GM18505 (cell line): ENCODE results near the gene DLL4.
A peak's percentile ranks its signal among the peaks of the same experiment; 100 is the strongest.

ENCODE experiments used
- ATAC-seq: cut with Tn5 transposase; IDR thresholded peaks from one replicate; pipeline ENCODE4 v1.9.1; 2021; ENCODE audit not compliant: unreplicated experiment
- POLR2A ChIP-seq: IDR thresholded peaks from 4 replicates; pipeline ENCODE4 v1.6.1; 2011; ENCODE audit warnings: borderline replicate concordance; ENCODE audit not compliant: insufficient read depth, insufficient read length; ENCODE audit errors: extremely low read depth

The DLL4 gene

DNA sequence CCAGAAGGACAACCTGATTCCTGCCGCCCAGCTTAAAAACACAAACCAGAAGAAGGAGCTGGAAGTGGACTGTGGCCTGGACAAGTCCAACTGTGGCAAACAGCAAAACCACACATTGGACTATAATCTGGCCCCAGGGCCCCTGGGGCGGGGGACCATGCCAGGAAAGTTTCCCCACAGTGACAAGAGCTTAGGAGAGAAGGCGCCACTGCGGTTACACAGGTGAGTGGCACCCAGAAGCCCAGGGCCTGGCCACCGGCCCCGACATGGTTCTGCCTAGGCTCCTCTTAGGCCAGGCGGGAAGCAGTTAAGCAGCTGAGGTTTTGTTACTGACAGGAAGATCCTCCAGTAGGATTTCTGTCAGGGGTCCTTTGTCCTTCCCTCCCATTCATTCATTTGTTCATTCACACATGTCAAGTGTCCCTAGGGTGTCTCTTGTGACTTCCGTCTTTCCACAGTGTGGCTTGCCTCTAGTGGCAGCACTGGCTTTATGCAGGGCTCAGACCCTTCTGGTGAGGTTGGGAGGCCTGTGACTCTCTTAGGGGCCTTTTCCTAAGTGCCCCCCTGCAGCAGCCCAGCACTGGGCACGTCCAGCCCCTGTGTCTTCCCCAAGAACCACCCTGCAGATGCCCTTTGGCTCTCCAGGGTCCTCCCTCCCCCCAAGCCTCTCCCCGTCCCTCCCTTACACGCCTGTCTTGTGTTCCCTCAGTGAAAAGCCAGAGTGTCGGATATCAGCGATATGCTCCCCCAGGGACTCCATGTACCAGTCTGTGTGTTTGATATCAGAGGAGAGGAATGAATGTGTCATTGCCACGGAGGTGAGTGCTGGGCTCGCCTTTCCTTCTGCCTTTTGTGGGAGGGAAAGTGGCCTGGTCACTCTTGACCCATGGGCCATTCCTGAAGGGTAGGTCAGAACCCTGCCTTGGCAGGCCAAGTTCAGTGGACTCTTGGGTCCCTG, 7.8 kb downstream of the DLL4 start:
- no peak for ATAC-seq
- TF ChIP-seq POLR2A = no peak

DNA sequence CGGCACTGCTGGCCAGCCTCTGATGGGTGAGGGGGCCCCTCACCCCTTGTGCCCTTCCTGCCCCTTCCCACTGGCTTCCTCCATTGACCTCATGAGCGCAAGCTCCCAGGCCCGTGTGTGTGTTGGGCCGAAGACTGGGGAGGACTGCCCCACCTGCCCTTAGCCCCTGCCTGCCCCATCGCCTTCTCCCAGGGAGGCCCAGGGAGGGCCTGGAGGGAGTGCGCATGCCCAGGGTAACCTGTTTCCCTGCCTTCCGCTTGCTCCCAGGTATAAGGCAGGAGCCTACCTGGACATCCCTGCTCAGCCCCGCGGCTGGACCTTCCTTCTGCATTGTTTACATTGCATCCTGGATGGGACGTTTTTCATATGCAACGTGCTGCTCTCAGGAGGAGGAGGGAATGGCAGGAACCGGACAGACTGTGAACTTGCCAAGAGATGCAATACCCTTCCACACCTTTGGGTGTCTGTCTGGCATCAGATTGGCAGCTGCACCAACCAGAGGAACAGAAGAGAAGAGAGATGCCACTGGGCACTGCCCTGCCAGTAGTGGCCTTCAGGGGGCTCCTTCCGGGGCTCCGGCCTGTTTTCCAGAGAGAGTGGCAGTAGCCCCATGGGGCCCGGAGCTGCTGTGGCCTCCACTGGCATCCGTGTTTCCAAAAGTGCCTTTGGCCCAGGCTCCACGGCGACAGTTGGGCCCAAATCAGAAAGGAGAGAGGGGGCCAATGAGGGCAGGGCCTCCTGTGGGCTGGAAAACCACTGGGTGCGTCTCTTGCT, 8.8 kb downstream of the DLL4 start:
- no peak for ATAC-seq
- no peak for TF ChIP-seq POLR2A

GRCh38 chr15:40938536-40938870, 9.4 kb downstream of the DLL4 start:
- TF ChIP-seq POLR2A = no peak
- ATAC-seq = no peak

- ATAC-seq = no peak
- TF ChIP-seq POLR2A = no peak
Observed at GRCh38 chr15:40940296-40940801, 11.2 kb downstream of the DLL4 start.

DNA sequence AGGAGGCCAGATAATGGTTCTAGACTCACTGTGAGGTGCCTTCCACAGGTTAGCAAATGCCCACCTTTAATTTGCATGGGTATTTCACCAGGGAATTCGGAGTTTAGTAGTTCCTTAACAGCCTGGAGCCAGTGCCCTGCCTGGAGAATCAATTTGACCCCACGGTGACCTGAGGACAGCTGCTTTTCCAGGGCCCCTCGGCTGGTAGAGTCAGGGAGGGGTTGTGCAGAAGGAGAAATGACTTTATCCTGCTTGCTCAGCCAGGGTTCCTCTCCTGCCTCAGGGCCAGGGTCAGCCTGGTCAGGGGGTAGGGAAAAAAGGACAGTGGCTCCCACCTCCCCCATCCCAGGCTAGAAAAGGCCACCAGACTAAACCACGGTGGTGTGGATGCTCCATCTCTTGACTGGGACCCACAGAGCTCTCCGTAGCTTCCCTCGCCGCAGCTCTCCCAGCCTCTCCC, 12.0 kb downstream of the DLL4 start:
- no peak for ATAC-seq
- no peak for TF ChIP-seq POLR2A

DNA sequence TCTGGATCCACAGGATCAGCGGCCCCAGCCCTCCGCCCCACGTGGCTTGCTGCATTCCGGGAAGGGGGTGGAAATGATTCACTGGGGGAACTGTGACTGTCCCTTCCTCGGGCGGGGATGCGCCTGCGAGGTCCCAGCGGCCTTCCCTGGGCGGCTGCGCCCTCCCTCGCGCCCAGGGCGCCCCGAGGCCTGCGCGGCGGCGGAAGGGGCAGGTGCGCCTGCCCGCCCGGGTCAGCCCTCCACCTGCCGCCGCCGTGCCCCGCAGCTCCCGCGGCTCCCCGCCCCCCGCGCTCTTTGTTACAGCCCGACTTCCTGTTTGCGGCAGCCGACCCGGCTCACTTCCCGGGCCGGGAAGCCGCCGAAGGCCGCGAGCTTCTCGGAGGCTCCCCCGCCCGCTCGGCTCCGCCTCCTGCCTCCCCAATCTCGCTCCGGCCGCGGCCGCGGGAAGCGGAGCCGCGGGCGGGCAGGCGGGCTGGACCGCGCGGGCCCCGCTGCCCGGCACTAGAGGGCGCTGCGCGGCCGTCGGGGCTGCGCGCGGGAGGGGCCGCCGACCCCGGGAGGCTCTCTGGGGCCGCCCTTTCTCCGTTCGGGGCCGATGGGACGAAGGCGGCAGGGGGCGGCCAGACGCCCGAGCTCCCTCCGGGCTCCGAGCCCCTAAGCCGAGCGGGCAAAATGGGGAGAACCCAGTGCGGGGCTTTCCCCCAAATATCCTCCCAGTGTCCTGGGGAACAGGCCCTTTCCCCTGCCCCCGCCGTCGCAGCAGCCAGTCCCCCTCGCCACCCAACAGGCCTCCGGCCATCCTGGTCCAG, 12.6 kb downstream of the DLL4 start:
- peak; percentile 58 for TF ChIP-seq POLR2A
- peak; percentile 76 for ATAC-seq

GRCh38 chr15:40942337-40942854, 13.3 kb downstream of the DLL4 start:
- TF ChIP-seq POLR2A = no peak
- peak; percentile 11 for ATAC-seq

GRCh38 chr15:40942878-40943277, 13.7 kb downstream of the DLL4 start:
- no peak for TF ChIP-seq POLR2A
- no peak for ATAC-seq

DNA sequence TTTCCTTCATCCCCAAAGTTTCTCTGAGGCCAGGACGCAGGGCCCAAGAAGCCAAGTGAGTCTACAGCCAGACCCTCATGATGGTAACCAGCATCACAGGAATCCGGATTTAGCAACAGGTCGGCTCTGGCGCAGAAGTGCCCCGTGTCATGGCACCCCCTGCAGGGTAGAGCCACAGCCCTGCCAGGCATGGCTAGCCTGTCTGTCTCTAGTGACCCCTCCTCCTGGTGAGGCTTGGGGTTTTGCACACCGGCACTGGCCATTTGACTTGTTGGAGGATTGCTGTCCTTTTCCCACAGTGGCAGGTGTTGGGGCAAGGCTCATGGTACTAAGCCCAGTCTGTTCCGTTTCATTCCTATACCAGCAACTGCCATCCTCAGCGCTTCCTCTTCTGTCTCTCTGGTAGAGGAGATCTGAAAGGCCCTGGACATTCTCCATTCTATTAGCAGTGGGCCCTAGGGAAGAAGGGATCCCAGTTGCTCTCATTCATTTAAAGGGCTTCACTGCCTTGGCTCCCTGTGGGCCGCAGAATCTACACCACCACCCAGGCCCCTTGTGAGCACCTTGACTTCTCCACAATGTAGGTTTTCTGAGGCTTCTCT, 14.7 kb downstream of the DLL4 start:
- ATAC-seq = no peak
- TF ChIP-seq POLR2A = no peak

DNA sequence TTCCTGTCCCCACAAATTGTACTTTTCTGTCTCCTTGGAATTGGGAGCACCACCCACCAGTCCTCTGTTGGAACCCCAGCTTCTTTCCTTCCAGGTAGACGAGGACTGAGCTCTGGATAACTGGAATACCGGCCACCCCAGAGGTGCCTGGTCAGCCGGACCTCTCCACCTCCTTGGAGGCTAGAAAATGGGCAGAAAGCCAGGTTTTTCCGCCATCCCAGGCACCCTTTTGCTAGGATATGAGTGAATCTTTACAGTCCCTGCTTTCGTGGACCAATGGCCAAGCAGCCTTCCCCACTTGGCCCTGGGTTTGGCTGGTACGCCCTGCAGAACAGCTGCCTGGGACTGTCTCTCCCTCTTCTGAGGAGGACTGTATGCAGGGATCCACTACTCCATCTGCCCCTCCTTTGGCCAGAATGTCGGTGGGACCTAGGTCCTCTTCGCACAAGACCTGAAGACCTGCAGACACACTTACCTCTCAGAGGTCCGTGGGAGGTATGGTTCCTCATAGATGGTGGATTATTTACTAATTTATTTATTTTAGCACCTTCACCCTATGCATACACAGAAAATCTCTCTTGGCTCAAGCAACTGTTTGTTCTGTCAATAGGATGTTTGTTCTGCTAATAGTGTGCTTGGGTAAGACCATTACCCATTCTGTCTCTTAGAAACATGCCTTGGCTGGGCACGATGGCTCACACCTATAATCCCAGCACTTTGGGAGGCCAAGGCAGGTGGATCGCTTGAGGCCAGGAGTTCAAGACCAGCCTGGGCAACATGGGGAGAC, 15.6 kb downstream of the DLL4 start:
- no peak for TF ChIP-seq POLR2A
- ATAC-seq = no peak

DNA sequence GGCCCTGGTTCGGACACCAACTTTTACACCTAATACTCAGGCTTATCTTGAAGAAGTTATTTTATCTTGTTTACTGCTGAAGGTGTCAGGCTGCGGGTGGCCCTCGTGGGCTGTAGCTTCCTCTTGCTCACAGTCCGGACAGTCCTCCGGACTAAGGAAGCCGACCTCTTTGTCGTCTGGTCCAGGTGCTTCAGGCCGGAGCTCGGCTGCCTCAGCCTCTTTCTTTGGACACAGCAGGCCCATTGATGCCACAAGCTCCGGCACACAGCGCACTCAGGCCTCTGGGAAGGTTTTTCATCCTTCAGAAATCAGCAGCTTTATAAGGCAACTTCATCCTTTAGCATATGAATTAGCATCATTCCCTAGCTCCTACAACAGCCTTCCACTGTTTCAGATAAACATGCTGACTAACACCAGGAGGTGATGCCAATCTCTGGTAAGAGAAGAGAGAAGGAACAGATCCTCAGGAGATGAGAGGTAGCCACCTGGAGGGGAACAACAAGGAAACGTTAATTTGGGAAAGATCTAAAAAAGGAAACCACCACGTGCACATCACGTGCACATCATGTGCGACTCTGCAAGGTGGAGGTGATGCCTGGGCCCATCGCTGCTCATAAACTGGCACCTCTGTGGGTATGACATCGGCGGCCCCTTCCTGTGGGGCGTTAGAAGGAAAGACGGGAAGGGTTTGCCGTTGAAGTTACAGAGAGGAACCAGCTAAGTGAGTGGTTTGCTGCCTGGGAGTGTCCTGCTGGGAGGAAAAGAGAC, 19.8 kb downstream of the DLL4 start:
- ATAC-seq = no peak
- no peak for TF ChIP-seq POLR2A

DNA sequence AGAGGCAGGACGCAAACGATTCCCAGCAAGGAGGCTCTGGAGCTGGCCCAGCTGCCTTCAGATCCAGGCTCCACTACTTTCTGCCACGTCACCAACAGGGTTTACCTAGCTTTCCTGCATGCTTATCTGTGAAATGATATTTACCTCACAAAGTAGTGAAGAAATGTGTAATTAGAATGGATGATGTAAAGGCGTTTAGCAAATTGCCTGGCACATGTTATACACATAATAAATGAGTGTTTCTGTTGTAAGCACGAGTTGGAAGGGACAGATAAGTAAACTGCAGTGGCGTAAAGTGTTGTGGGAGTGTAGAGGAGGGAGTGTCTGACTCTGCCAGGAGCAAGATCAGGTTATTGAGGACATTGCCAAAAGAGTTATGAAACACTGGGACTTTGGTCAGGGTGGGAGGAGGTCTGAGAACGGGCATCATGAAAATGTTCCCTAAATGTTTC, 20.6 kb downstream of the DLL4 start:
- no peak for ATAC-seq
- TF ChIP-seq POLR2A = no peak

DNA sequence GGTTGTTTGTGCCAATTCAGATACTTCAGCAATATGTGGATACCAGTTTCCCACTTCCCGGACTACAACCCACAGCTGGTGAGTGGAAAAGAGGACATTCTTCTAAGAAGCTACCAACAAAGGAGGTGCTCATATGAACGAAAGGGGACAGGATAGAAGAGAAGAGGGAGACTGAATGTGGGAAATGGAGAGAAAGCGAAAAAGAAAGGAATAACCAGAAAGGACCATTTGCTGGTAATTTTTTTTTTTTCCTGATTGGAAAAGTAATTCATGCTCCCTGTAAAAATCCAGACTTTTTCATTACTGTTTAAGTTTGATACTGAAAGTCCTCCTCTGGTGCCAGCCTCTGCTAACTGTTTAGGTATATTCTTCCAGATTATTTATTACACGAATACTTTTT, 22.6 kb downstream of the DLL4 start:
- no peak for ATAC-seq

More for the DNA sequence above, 22.6 kb downstream of the DLL4 start:
- no peak for TF ChIP-seq POLR2A
